PC-3 (cell line): Measurements from ENCODE around the gene MYH14.
"Not testable (repeated sequence)": the region's sequence is repeated elsewhere in the genome, so short reads cannot be mapped to it uniquely, and the experiment has no call there.

Experiments
- CTCF ChIP-seq: fragments of 300-600 bp; sonication (generic); conservative IDR thresholded peaks from 2 replicates; pipeline ENCODE4 v1.5.1; 2017; ENCODE audit warnings: antibody characterized with exemption, low read depth, mild to moderate bottlenecking, low read length
- EZH2 ChIP-seq: fragments of 300-600 bp; sonication (generic); IDR thresholded peaks from one replicate; pipeline ENCODE4 v1.6.1; 2017; ENCODE audit warnings: antibody characterized with exemption, mild to moderate bottlenecking, low read length; ENCODE audit not compliant: unreplicated experiment

DNA sequence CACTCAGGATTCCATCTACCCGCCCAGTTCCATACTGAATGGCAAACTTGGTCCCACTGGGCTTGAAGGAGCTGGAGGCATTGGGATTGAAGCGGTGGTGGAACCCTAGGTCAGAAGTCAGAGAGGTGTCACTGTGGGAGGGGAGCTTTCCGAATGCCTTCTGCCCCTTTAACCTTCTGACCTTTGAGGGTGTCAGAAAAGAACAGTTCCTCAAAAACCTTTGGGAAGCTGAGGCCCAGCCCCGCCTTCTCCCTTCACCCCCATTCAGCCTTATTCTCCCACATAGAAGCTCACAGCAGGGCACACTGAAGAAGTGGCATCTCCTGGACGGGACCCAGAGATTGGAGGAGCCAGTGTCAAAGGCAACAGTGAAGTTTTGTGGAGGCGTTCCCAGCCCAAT is 133.6 kb downstream of the MYH14 start:
- not testable (repeated sequence) for TF ChIP-seq CTCF, EZH2
